ENCODE measurements around the gene TBC1D9B. TPM values are rescaled to one million over a fixed set of nuclear protein-coding genes. Genes with fewer than 3 reads are reported as not detected.

TBC1D9B gene
- polyA plus RNA-seq, 2 of the 4 experiments (the other 2 are of a cell fraction) = 37.2 to 64.7 TPM

DNA sequence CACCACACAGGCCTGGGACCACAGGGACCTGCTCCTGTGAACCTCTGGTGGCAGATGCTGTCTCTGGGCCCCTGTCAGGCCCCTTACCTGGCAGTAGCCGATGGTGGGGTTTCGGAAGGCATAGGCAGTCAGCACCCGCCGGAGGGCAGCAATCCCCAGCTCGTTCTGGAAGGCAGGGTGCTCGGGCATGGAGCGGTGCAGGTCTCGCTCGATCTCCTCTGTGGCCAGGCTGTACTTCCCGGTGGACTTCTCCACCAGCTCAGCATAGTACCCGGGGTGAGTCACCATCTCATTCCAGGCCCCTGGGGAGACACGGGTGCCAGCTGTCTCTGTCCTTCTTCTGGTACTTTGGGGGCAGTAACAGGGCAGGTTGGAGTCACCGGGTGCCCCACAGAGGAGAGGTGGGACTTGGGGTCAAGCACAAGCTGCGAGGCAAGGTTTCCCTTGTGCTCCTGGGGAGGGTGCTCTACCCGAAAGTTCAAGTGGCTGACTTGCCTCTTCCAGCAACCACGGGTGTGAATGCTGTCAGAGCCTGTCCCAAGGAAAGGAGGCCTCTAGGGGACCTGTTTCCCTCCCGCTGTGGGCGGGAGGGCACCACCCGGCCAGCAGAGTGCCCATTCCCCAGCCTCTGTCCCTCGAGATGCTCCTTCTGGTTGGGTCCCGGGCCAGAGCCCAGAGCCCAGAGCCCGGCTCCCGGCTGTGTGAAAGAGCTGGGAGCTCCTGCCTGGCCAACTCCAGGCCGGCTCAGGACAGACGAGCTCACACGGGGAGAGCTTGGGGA, 29.3 kb downstream of the TBC1D9B start:
- ATAC-seq (peak; percentile 9 to 15; a peak in 2 of 6 replicates), FAIRE-seq (no peak), DNase-seq (ENCODE audit: low read depth in 1 of 2, low spot score in 1 of 2) (no peak)
- Histone ChIP-seq H3K27ac (no peak overlapping the region), H3K4me2 (no peak overlapping the region), H3K9me3 (peaks cover 13% of the 10 kb centered on the region), H3K4me1 (no peaks in the 10 kb centered on the region), H3K4me3 (no peak overlapping the region)
- no peak for TF ChIP-seq RARB (CRISPR knock-in tag; IDR thresholded peaks at IDR 0.05)
- TF ChIP-seq RAD21 (conservative IDR thresholded peaks at IDR 0.05 in 1 of 2, IDR thresholded peaks at IDR 0.05 in 1 of 2) = no peak
- no peak for TF ChIP-seq HOXA7 (CRISPR knock-in tag; IDR thresholded peaks at IDR 0.05)
- TF ChIP-seq PBX3 (IDR thresholded peaks at IDR 0.05) = no peak
- no peak for TF ChIP-seq FOXS1 (CRISPR knock-in tag; IDR thresholded peaks at IDR 0.05)
- TF ChIP-seq, protein P1, sequence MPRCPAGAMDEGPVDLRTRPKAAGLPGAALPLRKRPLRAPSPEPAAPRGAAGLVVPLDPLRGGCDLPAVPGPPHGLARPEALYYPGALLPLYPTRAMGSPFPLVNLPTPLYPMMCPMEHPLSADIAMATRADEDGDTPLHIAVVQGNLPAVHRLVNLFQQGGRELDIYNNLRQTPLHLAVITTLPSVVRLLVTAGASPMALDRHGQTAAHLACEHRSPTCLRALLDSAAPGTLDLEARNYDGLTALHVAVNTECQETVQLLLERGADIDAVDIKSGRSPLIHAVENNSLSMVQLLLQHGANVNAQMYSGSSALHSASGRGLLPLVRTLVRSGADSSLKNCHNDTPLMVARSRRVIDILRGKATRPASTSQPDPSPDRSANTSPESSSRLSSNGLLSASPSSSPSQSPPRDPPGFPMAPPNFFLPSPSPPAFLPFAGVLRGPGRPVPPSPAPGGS (IDR thresholded peaks at IDR 0.05) = no peak
- TF ChIP-seq NFE2L2 (conservative IDR thresholded peaks at IDR 0.05; ENCODE audit: low read length) = no peak
- no peak for TF ChIP-seq MAZ (IDR thresholded peaks at IDR 0.05; ENCODE audit: borderline replicate concordance, low read depth, low read length)
- TF ChIP-seq HOXB5 (CRISPR knock-in tag; IDR thresholded peaks at IDR 0.05) = no peak
- TF ChIP-seq RNF2 (IDR thresholded peaks at IDR 0.05; ENCODE audit: borderline replicate concordance, low read depth) = no peak
- no peak for TF ChIP-seq SMC3 (IDR thresholded peaks at IDR 0.05)
- TF ChIP-seq CHD2 (IDR thresholded peaks at IDR 0.05; ENCODE audit: low read length, partially characterized antibody) = no peak
- TF ChIP-seq, protein P2, sequence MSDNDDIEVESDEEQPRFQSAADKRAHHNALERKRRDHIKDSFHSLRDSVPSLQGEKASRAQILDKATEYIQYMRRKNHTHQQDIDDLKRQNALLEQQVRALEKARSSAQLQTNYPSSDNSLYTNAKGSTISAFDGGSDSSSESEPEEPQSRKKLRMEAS (IDR thresholded peaks at IDR 0.05) = no peak
- no peak for TF ChIP-seq CHD4 (IDR thresholded peaks at IDR 0.05; ENCODE audit: borderline replicate concordance)
- ChIA-PET POLR2A (no interaction called here), CTCF (interaction anchor here (0.8 to 2.5 kb wide), 2 partner anchors 9 to 30 kb away, joined by 3 to 7 read pairs; no protein-coding TSS in a partner anchor)
- WGBS (ENCODE audit: missing lambda C conversion rate) = 91% methylated on average over 22 of the region's 26 CpGs

DNA sequence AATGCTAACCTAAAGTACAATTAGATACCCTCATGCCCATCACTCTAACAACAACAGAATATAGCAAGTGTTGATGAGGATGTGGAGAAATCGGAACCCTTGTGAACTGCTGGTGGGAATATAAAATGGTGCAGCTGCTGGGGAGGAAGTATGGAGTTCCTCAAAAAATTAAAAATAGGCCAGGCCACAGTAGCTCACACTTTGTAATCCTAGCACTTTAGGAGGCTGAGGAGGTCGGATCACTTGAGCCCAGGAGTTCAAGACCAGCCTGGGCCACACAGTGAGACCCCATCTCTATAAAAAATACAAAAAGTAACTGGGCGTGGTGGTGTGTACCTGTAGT, 31.1 kb downstream of the TBC1D9B start:
- CTCF ChIA-PET = interaction anchor here (0.9 kb wide), 1 partner anchor 11 kb away, joined by 3 read pairs; no protein-coding TSS in a partner anchor
- no peaks in the 10 kb centered on the region for H3K4me1 ChIP-seq
- H3K4me3 ChIP-seq = no peak overlapping the region
- no peak overlapping the region for H3K27ac ChIP-seq
- 92% methylated on average over 3 of the region's 3 CpGs for WGBS (ENCODE audit: missing lambda C conversion rate)
- TF ChIP-seq TFCP2L1 (CRISPR knock-in tag; IDR thresholded peaks at IDR 0.05) = no peak
- no peak for TF ChIP-seq MAFK (IDR thresholded peaks at IDR 0.05; ENCODE audit: partially characterized antibody)
- TF ChIP-seq NPAS2 (CRISPR knock-in tag; IDR thresholded peaks at IDR 0.05; ENCODE audit: borderline replicate concordance) = no peak
- no peak for TF ChIP-seq JUNB (IDR thresholded peaks at IDR 0.05)
- TF ChIP-seq RNF2 (IDR thresholded peaks at IDR 0.05; ENCODE audit: borderline replicate concordance, low read depth) = no peak
- no peak for TF ChIP-seq ELK1 (IDR thresholded peaks at IDR 0.05; ENCODE audit: low read depth, low read length)
- no peak for TF ChIP-seq HOXA7 (CRISPR knock-in tag; IDR thresholded peaks at IDR 0.05)
- no peak for TF ChIP-seq RFX5 (IDR thresholded peaks at IDR 0.05)
- TF ChIP-seq CTCF (IDR thresholded peaks at IDR 0.05) = no peak
- no peak for TF ChIP-seq CBX8 (IDR thresholded peaks at IDR 0.05)
- no peak for TF ChIP-seq TP53 (CRISPR knock-in tag; IDR thresholded peaks at IDR 0.05)
- TF ChIP-seq ESRRA (IDR thresholded peaks at IDR 0.05; ENCODE audit: borderline replicate concordance, low read length) = no peak
- TF ChIP-seq EHMT2 (IDR thresholded peaks at IDR 0.05; ENCODE audit: low read depth) = no peak
- TF ChIP-seq ZSCAN20 (CRISPR knock-in tag; IDR thresholded peaks at IDR 0.05) = no peak
- FAIRE-seq = no peak
- ATAC-seq = no peak
- DNase-seq (ENCODE audit: low read depth in 1 of 2, low spot score in 1 of 2) = no peak
- H3K4me2 ChIP-seq = no peak overlapping the region
- no peaks in the 10 kb centered on the region for H3K9me3 ChIP-seq
- POLR2A ChIA-PET = no interaction called here

Data from A549 (cell line).